ENCODE measurements around the gene GNPTAB. TPM values are rescaled to one million over a fixed set of nuclear protein-coding genes. Genes with fewer than 3 reads are reported as not detected.

Gene GNPTAB
- total and polyA plus RNA-seq, 2 of the 4 experiments (the other 2 are of a cell fraction) = 16.0 to 24.2 TPM

DNA sequence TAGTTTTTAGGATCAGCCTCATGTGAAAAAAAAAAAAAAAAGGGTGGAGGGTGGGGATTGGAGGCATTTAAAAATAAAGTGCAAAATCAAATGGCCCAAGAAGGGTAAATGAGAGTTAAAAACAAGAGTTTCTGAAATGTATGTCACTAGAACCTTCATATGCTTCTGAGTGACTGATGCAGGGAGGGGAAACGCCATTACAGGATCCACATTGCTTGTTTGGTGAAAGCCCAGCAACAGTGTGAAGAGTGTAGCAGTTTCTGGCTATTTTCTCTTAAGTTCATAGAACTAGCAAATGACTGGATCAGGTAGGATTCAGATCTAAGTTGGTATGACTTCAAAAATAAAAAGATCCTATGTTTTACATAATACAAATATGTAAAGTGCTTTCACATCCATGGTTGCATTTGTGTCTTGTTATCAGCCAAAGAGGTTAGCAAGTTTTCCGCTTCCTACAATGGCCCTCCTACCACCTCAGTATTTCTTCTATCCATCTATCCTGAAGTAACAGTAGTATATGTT lies 130.4 kb downstream of the GNPTAB start:
- H2AFZ ChIP-seq (replicated peaks; ENCODE audit: low read length, poor library complexity) = no peak overlapping the region
- no peak overlapping the region for H2BK15ac ChIP-seq (ENCODE audit: low read depth, low read length)
- TF ChIP-seq MXI1 (IDR thresholded peaks at IDR 0.05; ENCODE audit: borderline replicate concordance, low read depth, low read length) = no peak
- no peak for TF ChIP-seq RCOR1 (IDR thresholded peaks at IDR 0.05; ENCODE audit: insufficient replicate concordance, low read length)
- TF ChIP-seq RAD21 (IDR thresholded peaks at IDR 0.05; ENCODE audit: low read length) = no peak
- no peak for TF ChIP-seq SMC3 (IDR thresholded peaks at IDR 0.05; ENCODE audit: low read depth, low read length)
- no peak for TF ChIP-seq POLR2A (IDR thresholded peaks at IDR 0.05; ENCODE audit: low read depth, low read length)
- TF ChIP-seq CEBPB (IDR thresholded peaks at IDR 0.05; ENCODE audit: low read depth, low read length) = no peak
- H3K4ac ChIP-seq (ENCODE audit: low read depth, low read length) = no peak overlapping the region
- no peak overlapping the region for H3K23ac ChIP-seq (ENCODE audit: low read depth, low read length)
- no peak overlapping the region for H2AK5ac ChIP-seq (ENCODE audit: low read depth, low read length)
- no peak overlapping the region for H4K5ac ChIP-seq (ENCODE audit: low read depth, low read length)
- in situ Hi-C loops (cut with MboI; ENCODE audit: low sequenced_read_pairs) (no loop called here), intact Hi-C loops (cut with micrococcal nuclease) (no loop called here), dilution Hi-C loops (cut with HindIII; ENCODE audit: low sequenced_read_pairs, unreplicated experiment) (no loop called here)
- H2AK9ac ChIP-seq (replicated peaks; ENCODE audit: low read depth, low read length, poor library complexity) = no peak overlapping the region
- H3K9me1 ChIP-seq (ENCODE audit: insufficient read depth, low read length) = no peaks in the 10 kb centered on the region
- POLR2A ChIA-PET (ENCODE audit: unreplicated experiment) = no interaction called here
- no peak overlapping the region for H3K18ac ChIP-seq (ENCODE audit: low read depth, low read length)
- peaks cover 9 to 16% of the 10 kb centered on the region in 2 experiments; a peak in 2 of 4 replicates for H3K79me1 ChIP-seq (ENCODE audit: low read depth in 1 of 2, low read length in 2 of 2)
- BruUV-seq (replicated peaks) = no TSS peak
- H2BK20ac ChIP-seq (ENCODE audit: low read depth, low read length) = no peak overlapping the region
- no peak overlapping the region for H2BK5ac ChIP-seq (ENCODE audit: low read depth, low read length, poor library complexity, severe bottlenecking)
- no peaks in the 10 kb centered on the region for H3K27me3 ChIP-seq (ENCODE audit: control insufficient read depth, insufficient read depth, low read length)
- DNase-seq (no peak), ATAC-seq (ENCODE audit: low read depth) (no peak)
- no peak overlapping the region for H2BK120ac ChIP-seq (ENCODE audit: low read depth, low read length)
- H4K20me1 ChIP-seq (ENCODE audit: insufficient read depth, low read length) = no peaks in the 10 kb centered on the region
- no peak overlapping the region for H3K56ac ChIP-seq (ENCODE audit: extremely low read depth, insufficient read depth, low read length)
- no peak overlapping the region for H3K4me3 ChIP-seq (ENCODE audit: insufficient read depth, low read depth, low read length)
- H4K8ac ChIP-seq (ENCODE audit: low read depth in 2 of 2, low read length in 2 of 2) = no peak overlapping the region
- H3K4me1 ChIP-seq (ENCODE audit: control insufficient read depth, insufficient read depth, low read length) = peaks cover 6% of the 10 kb centered on the region
- no peak overlapping the region for H3K14ac ChIP-seq (replicated peaks; ENCODE audit: low read depth, low read length)
- H3K9me3 ChIP-seq (ENCODE audit: control insufficient read depth, insufficient read depth, low read length) = no peaks in the 10 kb centered on the region
- H3K27ac ChIP-seq (ENCODE audit: insufficient read depth, low read length) = no peak overlapping the region
- CTCF ChIA-PET = no interaction called here
- no peak overlapping the region for H3K4me2 ChIP-seq (ENCODE audit: low read depth, low read length)
- no CpG with 5 or more reads among the region's 2 CpGs for WGBS, 2 experiments (ENCODE audit: extremely low coverage in 2 of 2, insufficient read length in 1 of 2)
- no peaks in the 10 kb centered on the region for H3K36me3 ChIP-seq (ENCODE audit: control insufficient read depth, insufficient read depth, low read length)
- no peak overlapping the region for H4K91ac ChIP-seq (ENCODE audit: insufficient read depth, low read depth, low read length)
- H3K9ac ChIP-seq (ENCODE audit: low read depth, low read length) = no peak overlapping the region
